Neural crest cell (in vitro differentiated cells): Measurements from ENCODE around the gene CHRNA1. TPM values are rescaled to one million over a fixed set of nuclear protein-coding genes. Genes with fewer than 3 reads are reported as not detected.

Experiments used
- DNase-seq: peaks from one replicate; pipeline ENCODE4 v3.0.0; 2021; ENCODE audit warnings: low read depth, mixed read lengths, low spot score
- H3K27ac Mint-ChIP-seq: one replicate; pipeline ENCODE4 v1.8.0; 2021; ENCODE audit warnings: mild to moderate bottlenecking, mixed read lengths; ENCODE audit not compliant: unreplicated experiment
- H3K27me3 Mint-ChIP-seq: 2 replicates; pipeline ENCODE4 v1.8.0; 2021; ENCODE audit warnings: low read depth, mild to moderate bottlenecking, mixed read lengths
- H3K36me3 Mint-ChIP-seq: 2 replicates; pipeline ENCODE4 v1.8.0; 2021; ENCODE audit warnings: low read depth, mild to moderate bottlenecking, mixed read lengths
- H3K4me1 Mint-ChIP-seq: 2 replicates; pipeline ENCODE4 v1.8.0; 2021; ENCODE audit warnings: mixed read lengths
- H3K4me3 Mint-ChIP-seq: one replicate; pipeline ENCODE4 v1.8.0; 2021; ENCODE audit warnings: mild to moderate bottlenecking, mixed read lengths
- H3K9me3 Mint-ChIP-seq: 2 replicates; pipeline ENCODE4 v1.8.0; 2021; ENCODE audit warnings: mixed read lengths
- CTCF ChIP-seq: fragments of 200-600 bp; sonication (generic); conservative IDR thresholded peaks from 2 replicates; pipeline ENCODE4 v1.5.0; 2021; ENCODE audit warnings: antibody characterized with exemption, mild to moderate bottlenecking
- total RNA-seq: library from RNA; stranded (reverse); gene quantifications from 2 replicates; pipeline ENCODE4 v1.2.1, GENCODE V29; 2021

The CHRNA1 gene
- total RNA-seq, 1 donor from 2014 or later, result not detected

GRCh38 chr2:174708713-174709112 lies 55.6 kb downstream of the CHRNA1 start:
- H3K36me3 Mint-ChIP-seq, result no peaks in the 10 kb centered on the region
- DNase-seq, result no peak
- no peak overlapping the region for H3K4me3 Mint-ChIP-seq
- TF ChIP-seq CTCF, result no peak
- H3K27me3 Mint-ChIP-seq, result peaks cover 26% of the 10 kb centered on the region
- H3K4me1 Mint-ChIP-seq, result no peaks in the 10 kb centered on the region
- peaks cover 3% of the 10 kb centered on the region for H3K9me3 Mint-ChIP-seq
- no peak overlapping the region for H3K27ac Mint-ChIP-seq

GRCh38 chr2:174705321-174705720 lies 59.0 kb downstream of the CHRNA1 start:
- TF ChIP-seq CTCF, result no peak
- Mint-ChIP-seq H3K36me3 (no peaks in the 10 kb centered on the region), H3K4me1 (no peaks in the 10 kb centered on the region), H3K9me3 (peaks cover 3% of the 10 kb centered on the region), H3K27me3 (peaks cover 35% of the 10 kb centered on the region), H3K27ac (no peak overlapping the region), H3K4me3 (no peak overlapping the region)
- no peak for DNase-seq

GRCh38 chr2:174704642-174705041 lies 59.6 kb downstream of the CHRNA1 start:
- no peak overlapping the region for H3K4me3 Mint-ChIP-seq
- H3K4me1 Mint-ChIP-seq, result peaks cover 4% of the 10 kb centered on the region
- DNase-seq, result no peak
- H3K27ac Mint-ChIP-seq, result no peak overlapping the region
- no peaks in the 10 kb centered on the region for H3K36me3 Mint-ChIP-seq
- peaks cover 3% of the 10 kb centered on the region for H3K9me3 Mint-ChIP-seq
- no peak for TF ChIP-seq CTCF
- peaks cover 38% of the 10 kb centered on the region for H3K27me3 Mint-ChIP-seq

GRCh38 chr2:174704061-174704460 lies 60.2 kb downstream of the CHRNA1 start:
- H3K4me3 Mint-ChIP-seq, result no peak overlapping the region
- H3K36me3 Mint-ChIP-seq, result no peaks in the 10 kb centered on the region
- DNase-seq, result no peak
- H3K9me3 Mint-ChIP-seq, result peaks cover 3% of the 10 kb centered on the region
- H3K27ac Mint-ChIP-seq, result no peak overlapping the region
- peaks cover 4% of the 10 kb centered on the region for H3K4me1 Mint-ChIP-seq
- TF ChIP-seq CTCF, result no peak
- H3K27me3 Mint-ChIP-seq, result peaks cover 38% of the 10 kb centered on the region

GRCh38 chr2:174703430-174703829 lies 60.8 kb downstream of the CHRNA1 start:
- no peak overlapping the region for H3K4me3 Mint-ChIP-seq
- H3K4me1 Mint-ChIP-seq, result peaks cover 4% of the 10 kb centered on the region
- peaks cover 33% of the 10 kb centered on the region for H3K27me3 Mint-ChIP-seq
- H3K9me3 Mint-ChIP-seq, result no peaks in the 10 kb centered on the region
- no peak for DNase-seq
- no peaks in the 10 kb centered on the region for H3K36me3 Mint-ChIP-seq
- no peak overlapping the region for H3K27ac Mint-ChIP-seq
- TF ChIP-seq CTCF, result no peak

- Mint-ChIP-seq H3K4me3 (no peak overlapping the region), H3K4me1 (peaks cover 4% of the 10 kb centered on the region), H3K27ac (no peak overlapping the region)
These were observed 61.7 kb downstream of the CHRNA1 start for GRCh38 chr2:174702541-174702940.

More at GRCh38 chr2:174702541-174702940, 61.7 kb downstream of the CHRNA1 start:
- Mint-ChIP-seq H3K27me3 (peaks cover 33% of the 10 kb centered on the region), H3K36me3 (no peaks in the 10 kb centered on the region), H3K9me3 (no peaks in the 10 kb centered on the region)
- no peak for DNase-seq
- TF ChIP-seq CTCF, result no peak
